Caco-2 (cell line): ENCODE results near the gene TYW1B. TPM values are rescaled to one million over a fixed set of nuclear protein-coding genes. Genes with fewer than 3 reads are reported as not detected.
"Not testable (repeated sequence)": the region's sequence is repeated elsewhere in the genome, so short reads cannot be mapped to it uniquely, and the experiment has no call there.

Experiments
- BruUV-seq: library from RNA; stranded (reverse); fragments of 400-500 nt; replicated peaks from 2 replicates; lab custom pipeline; 2021; lab: Mats Ljungman, UMichigan
- CTCF ChIA-PET: fragments of 300-600 bp; sonication (Branson Sonifier 250); formaldehyde crosslinking; loops from one replicate; lab custom pipeline; 2022; ENCODE audit warnings: antibody characterized with exemption; lab: Charles Lee
- POLR2A ChIA-PET: fragments of 300-600 bp; sonication (Branson Sonifier 250); formaldehyde crosslinking; loops from one replicate; lab custom pipeline; 2022; ENCODE audit warnings: antibody characterized with exemption; lab: Charles Lee
- DNase-seq, 2 experiments: peaks; one replicate each; pipeline versions ENCODE4 v3.0.0 to v3.0.0-alpha.2; 2020 to 2022
- H3K27me3 ChIP-seq: replicated peaks from 2 replicates; pipeline ENCODE4 v1.6.0; 2011; ENCODE audit warnings: low read length; ENCODE audit not compliant: control insufficient read depth, insufficient read depth
- H3K36me3 ChIP-seq: 2 replicates; pipeline ENCODE4 v1.5.1; 2011; ENCODE audit warnings: low read length; ENCODE audit not compliant: control insufficient read depth, insufficient read depth
- H3K4me1 ChIP-seq: fragments of 250-450 bp; sonication (Bioruptor Pico); 2 replicates; pipeline ENCODE4 v1.5.1; 2020; ENCODE audit warnings: mild to moderate bottlenecking
- H3K4me3 ChIP-seq: 2 replicates; pipeline ENCODE4 v1.5.1; 2011; ENCODE audit warnings: low read depth, mild to moderate bottlenecking, control low read depth, low read length
- H3K9me3 ChIP-seq: fragments of 250-450 bp; sonication (Bioruptor Pico); 2 replicates; pipeline ENCODE4 v1.5.1; 2020; ENCODE audit warnings: mild to moderate bottlenecking, moderate library complexity
- H3K27ac Mint-ChIP-seq: one replicate; pipeline ENCODE4 v1.8.0; 2022; ENCODE audit warnings: mixed read lengths; ENCODE audit not compliant: unreplicated experiment
- H3K27me3 Mint-ChIP-seq: one replicate; pipeline ENCODE4 v1.8.0; 2022; ENCODE audit warnings: mixed read lengths; ENCODE audit not compliant: insufficient read depth, unreplicated experiment
- H3K36me3 Mint-ChIP-seq: one replicate; pipeline ENCODE4 v1.8.0; 2022; ENCODE audit warnings: mild to moderate bottlenecking, mixed read lengths; ENCODE audit not compliant: insufficient read depth, unreplicated experiment
- H3K4me1 Mint-ChIP-seq: one replicate; pipeline ENCODE4 v1.8.0; 2022; ENCODE audit warnings: low read depth, mixed read lengths; ENCODE audit not compliant: unreplicated experiment
- H3K4me3 Mint-ChIP-seq: one replicate; pipeline ENCODE4 v1.8.0; 2022; ENCODE audit warnings: mild to moderate bottlenecking, moderate library complexity, mixed read lengths; ENCODE audit not compliant: unreplicated experiment
- H3K9me3 Mint-ChIP-seq: one replicate; pipeline ENCODE4 v1.8.0; 2022; ENCODE audit warnings: mixed read lengths; ENCODE audit not compliant: unreplicated experiment
- intact Hi-C: fragments of 100-400 bp; cut with micrococcal nuclease; formaldehyde crosslinking; loops from one replicate; pipeline ENCODE4 v1.10.0; 2022; ENCODE audit not compliant: unreplicated experiment
- total RNA-seq: library from RNA; stranded (reverse); gene quantifications from 2 replicates; pipeline ENCODE4 v1.2.3, GENCODE V29; 2022

TYW1B gene
- total RNA-seq, 1 experiment from 2014 or later, result 12.8 TPM

DNA sequence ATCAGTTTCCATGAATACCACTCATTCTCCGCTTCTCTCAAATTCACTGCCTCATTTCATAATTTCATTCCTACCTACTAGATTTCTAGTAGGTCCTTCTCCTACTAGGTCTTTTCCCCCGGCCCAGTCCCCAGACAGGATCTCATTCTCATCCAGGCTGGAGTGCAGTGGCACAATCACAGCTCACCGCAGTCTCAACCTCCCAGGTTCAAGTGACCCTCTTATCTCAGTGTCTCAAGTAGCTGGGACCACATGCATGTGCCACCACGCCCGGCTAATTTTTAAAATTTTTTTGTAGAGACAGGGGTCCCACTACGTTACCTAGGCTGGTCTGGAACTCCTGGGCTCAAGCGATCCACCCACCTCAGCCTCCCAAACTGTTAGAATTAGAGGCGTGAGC is 132.5 kb downstream of the TYW1B start:
- H3K9me3 Mint-ChIP-seq, DNase-seq, BruUV-seq, H3K4me1 ChIP-seq, H3K9me3 ChIP-seq, H3K27me3 Mint-ChIP-seq, intact Hi-C loops, CTCF ChIA-PET, POLR2A ChIA-PET, H3K36me3 ChIP-seq, H3K4me3 ChIP-seq, H3K4me3 Mint-ChIP-seq, H3K27me3 ChIP-seq: not testable (repeated sequence)
- H3K36me3 Mint-ChIP-seq, result peaks cover 26% of the 10 kb centered on the region
- H3K4me1 Mint-ChIP-seq, result peaks cover 15% of the 10 kb centered on the region
- H3K27ac Mint-ChIP-seq, result peak overlapping the region; percentile 5

- H3K27me3 Mint-ChIP-seq, CTCF ChIA-PET, H3K9me3 ChIP-seq, H3K4me3 Mint-ChIP-seq, H3K27me3 ChIP-seq, DNase-seq, H3K4me1 Mint-ChIP-seq, BruUV-seq, intact Hi-C loops, POLR2A ChIA-PET, H3K4me3 ChIP-seq, H3K9me3 Mint-ChIP-seq, H3K4me1 ChIP-seq, H3K27ac Mint-ChIP-seq, H3K36me3 ChIP-seq: not testable (repeated sequence)
- peaks cover 11% of the 10 kb centered on the region for H3K36me3 Mint-ChIP-seq
Observed at GRCh38 chr7:72691442-72691841, 136.6 kb downstream of the TYW1B start.

GRCh38 chr7:72690177-72690576 is 137.8 kb downstream of the TYW1B start:
- H3K27me3 ChIP-seq, H3K9me3 ChIP-seq, H3K4me1 Mint-ChIP-seq, H3K4me1 ChIP-seq, H3K36me3 ChIP-seq, H3K27me3 Mint-ChIP-seq, BruUV-seq, H3K4me3 ChIP-seq, CTCF ChIA-PET, H3K4me3 Mint-ChIP-seq, H3K27ac Mint-ChIP-seq, intact Hi-C loops, H3K9me3 Mint-ChIP-seq, DNase-seq, POLR2A ChIA-PET: not testable (repeated sequence)
- peaks cover 14% of the 10 kb centered on the region for H3K36me3 Mint-ChIP-seq

DNA sequence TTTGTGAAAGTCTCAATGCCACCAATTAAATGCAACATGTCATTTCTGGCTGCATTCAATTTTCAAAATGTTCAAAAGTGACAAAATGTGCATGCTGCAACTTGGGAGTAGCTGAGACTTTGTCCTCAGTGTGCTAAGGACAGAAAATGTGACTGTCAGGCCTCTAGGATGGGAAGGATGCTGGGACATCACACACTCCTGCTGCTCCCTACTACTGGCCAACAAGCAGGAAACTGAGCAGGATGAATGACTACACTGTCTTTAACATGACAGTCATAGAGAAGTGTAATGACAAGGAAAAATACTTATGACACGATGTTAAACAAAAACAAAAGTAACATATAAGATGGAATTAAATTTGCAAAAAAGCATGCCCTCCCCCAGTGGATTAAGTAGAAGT is 138.7 kb downstream of the TYW1B start:
- H3K4me3 ChIP-seq, H3K27me3 ChIP-seq, BruUV-seq, H3K9me3 Mint-ChIP-seq, H3K36me3 ChIP-seq, POLR2A ChIA-PET, H3K27me3 Mint-ChIP-seq, CTCF ChIA-PET, H3K9me3 ChIP-seq, H3K4me3 Mint-ChIP-seq, H3K27ac Mint-ChIP-seq, DNase-seq, intact Hi-C loops, H3K4me1 ChIP-seq: not testable (repeated sequence)
- peaks cover 12% of the 10 kb centered on the region for H3K4me1 Mint-ChIP-seq
- H3K36me3 Mint-ChIP-seq, result peaks cover 11% of the 10 kb centered on the region

- peak overlapping the region; percentile 74 for H3K27ac Mint-ChIP-seq
- H3K9me3 ChIP-seq, H3K27me3 ChIP-seq, CTCF ChIA-PET, H3K9me3 Mint-ChIP-seq, H3K27me3 Mint-ChIP-seq, DNase-seq, H3K36me3 ChIP-seq, intact Hi-C loops, BruUV-seq, POLR2A ChIA-PET, H3K4me3 ChIP-seq, H3K4me3 Mint-ChIP-seq: not testable (repeated sequence)
- peaks cover 15% of the 10 kb centered on the region for H3K4me1 ChIP-seq
- peaks cover 23% of the 10 kb centered on the region for H3K4me1 Mint-ChIP-seq
- H3K36me3 Mint-ChIP-seq, result peaks cover 13% of the 10 kb centered on the region
Observed at GRCh38 chr7:72681211-72681610, 146.8 kb downstream of the TYW1B start.

GRCh38 chr7:72676880-72677279 is 151.1 kb downstream of the TYW1B start:
- H3K4me1 ChIP-seq, H3K27ac Mint-ChIP-seq, H3K4me3 ChIP-seq, H3K27me3 Mint-ChIP-seq, H3K27me3 ChIP-seq, POLR2A ChIA-PET, H3K9me3 ChIP-seq, H3K9me3 Mint-ChIP-seq, BruUV-seq, H3K4me1 Mint-ChIP-seq, CTCF ChIA-PET, H3K4me3 Mint-ChIP-seq, intact Hi-C loops, DNase-seq, H3K36me3 ChIP-seq: not testable (repeated sequence)
- peaks cover 15% of the 10 kb centered on the region for H3K36me3 Mint-ChIP-seq

DNA sequence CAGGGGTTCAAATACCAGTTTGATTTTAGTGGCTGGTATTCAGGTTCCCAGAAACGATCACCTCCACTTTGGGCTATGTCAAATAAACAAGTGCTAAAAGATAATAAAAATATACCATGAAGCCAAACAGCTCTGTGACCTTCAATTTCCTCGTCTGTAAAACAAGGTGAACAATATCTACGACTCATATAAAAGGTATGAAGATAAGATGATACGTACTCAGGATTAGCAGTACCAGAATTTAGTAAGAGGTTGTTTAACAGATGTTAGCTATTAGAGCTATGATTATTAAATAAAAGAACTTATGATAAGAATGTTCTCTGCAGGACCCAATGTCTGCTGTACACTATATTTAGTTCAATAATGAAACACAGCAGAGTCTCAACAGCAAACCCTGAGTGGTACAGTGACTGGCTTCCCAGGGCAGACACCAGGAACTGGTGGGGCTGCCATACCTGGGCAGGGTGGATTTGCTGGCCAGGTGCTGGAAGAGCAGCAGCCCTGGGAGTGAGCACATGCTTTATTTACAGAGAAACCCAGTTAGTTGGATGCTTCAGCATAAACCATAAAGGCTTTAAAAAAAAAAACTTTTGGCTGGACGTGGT is 151.8 kb downstream of the TYW1B start:
- H3K4me1 Mint-ChIP-seq, CTCF ChIA-PET, BruUV-seq, H3K36me3 ChIP-seq, H3K4me3 ChIP-seq, DNase-seq, H3K9me3 ChIP-seq, H3K36me3 Mint-ChIP-seq, POLR2A ChIA-PET, H3K4me1 ChIP-seq, H3K27me3 Mint-ChIP-seq, H3K27me3 ChIP-seq, H3K9me3 Mint-ChIP-seq, intact Hi-C loops, H3K4me3 Mint-ChIP-seq, H3K27ac Mint-ChIP-seq: not testable (repeated sequence)
